Mammary epithelial cell (primary cell): Measurements from ENCODE around the gene ICE1.

Experiments used
- CTCF ChIP-seq, 2 donors: IDR thresholded peaks in 1 of 2; conservative IDR thresholded peaks in 1 of 2; 2 replicates each; pipeline ENCODE4 v1.5.1; 2011 to 2012; ENCODE audit warnings: inconsistent platforms in 2 of 2, low read length in 2 of 2, mild to moderate bottlenecking in 2 of 2, control low read depth in 1 of 2, low read depth in 1 of 2; ENCODE audit not compliant: insufficient read depth in 1 of 2; ENCODE audit errors: extremely low read depth in 1 of 2
- EZH2 ChIP-seq: IDR thresholded peaks from 2 replicates; pipeline ENCODE4 v1.6.1; 2012; ENCODE audit warnings: low read length, inconsistent platforms, borderline replicate concordance

GRCh38 chr5:5521029-5521428 lies 98.6 kb downstream of the ICE1 start:
- no peak for TF ChIP-seq CTCF (conservative IDR thresholded peaks at IDR 0.05 in 1 of 2, IDR thresholded peaks at IDR 0.05 in 1 of 2; ENCODE audit: extremely low read depth in 1 of 2, insufficient read depth in 1 of 2, low read depth in 1 of 2, low read length in 2 of 2)
- no peak for TF ChIP-seq EZH2
